Keratinocyte (primary cell): ENCODE results near the gene PRPSAP1. TPM values are rescaled to one million over a fixed set of nuclear protein-coding genes. Genes with fewer than 3 reads are reported as not detected.

Experiments
- DNase-seq: peaks from one replicate; pipeline ENCODE4 v3.0.0-alpha.2; 2011; ENCODE audit warnings: low read depth, missing footprints, low spot score
- FAIRE-seq: peaks from 2 replicates; lab custom pipeline; 2011; peaks lifted over from hg19 to GRCh38; lab: Jason Lieb, UNC
- H2AFZ ChIP-seq: 2 replicates; pipeline ENCODE4 v1.6.0; 2012; ENCODE audit warnings: low read length, control low read depth, inconsistent platforms; ENCODE audit not compliant: control insufficient read depth
- H3K27ac ChIP-seq: 2 replicates; pipeline ENCODE4 v1.5.1; 2011; ENCODE audit warnings: low read length; ENCODE audit not compliant: control insufficient read depth, insufficient read depth
- H3K27me3 ChIP-seq: 3 replicates; pipeline ENCODE4 v1.6.0; 2011; ENCODE audit warnings: low read length; ENCODE audit not compliant: control insufficient read depth, insufficient read depth; ENCODE audit errors: extremely low read depth
- H3K36me3 ChIP-seq, 2 experiments: 2 replicates in 1 of 2; 3 replicates in 1 of 2; pipeline ENCODE4 v1.5.1; 2011; ENCODE audit warnings: low read length in 2 of 2, mild to moderate bottlenecking in 1 of 2; ENCODE audit not compliant: control insufficient read depth in 2 of 2, insufficient read depth in 2 of 2; ENCODE audit errors: extremely low read depth in 1 of 2
- H3K4me1 ChIP-seq: 3 replicates; pipeline ENCODE4 v1.5.1; 2011; ENCODE audit warnings: low read length; ENCODE audit not compliant: control insufficient read depth, insufficient read depth; ENCODE audit errors: extremely low read depth
- H3K4me2 ChIP-seq: 3 replicates; pipeline ENCODE4 v1.6.0; 2011; ENCODE audit warnings: low read depth, low read length; ENCODE audit not compliant: control insufficient read depth, insufficient read depth; ENCODE audit errors: extremely low read depth
- H3K4me3 ChIP-seq, 3 experiments: fragments of 200-600 bp in 1 of 3; sonication (generic) in 1 of 3; 2 replicates in 2 of 3; 3 replicates in 1 of 3; pipeline ENCODE4 v1.5.1; 2011 to 2016; ENCODE audit warnings: low read length in 3 of 3, mild to moderate bottlenecking in 3 of 3, control low read depth in 2 of 3, inconsistent platforms in 1 of 3, low read depth in 1 of 3, mixed read lengths in 1 of 3, mixed run types in 1 of 3, moderate library complexity in 1 of 3; ENCODE audit not compliant: control insufficient read depth in 2 of 3, insufficient read depth in 2 of 3; ENCODE audit errors: extremely low read depth in 1 of 3
- H3K79me2 ChIP-seq: 2 replicates; pipeline ENCODE4 v1.6.0; 2012; ENCODE audit warnings: low read length; ENCODE audit not compliant: control insufficient read depth, insufficient read depth
- H3K9ac ChIP-seq: 3 replicates; pipeline ENCODE4 v1.6.0; 2011; ENCODE audit warnings: low read length; ENCODE audit not compliant: control insufficient read depth, insufficient read depth; ENCODE audit errors: extremely low read depth
- H3K9me1 ChIP-seq: 3 replicates; pipeline ENCODE4 v1.6.0; 2011; ENCODE audit warnings: low read length; ENCODE audit not compliant: control insufficient read depth, insufficient read depth; ENCODE audit errors: extremely low read depth
- H3K9me3 ChIP-seq: 2 replicates; pipeline ENCODE4 v1.5.1; 2012; ENCODE audit warnings: low read depth, low read length; ENCODE audit not compliant: control insufficient read depth
- H4K20me1 ChIP-seq: 3 replicates; pipeline ENCODE4 v1.6.0; 2011; ENCODE audit warnings: low read length; ENCODE audit not compliant: control insufficient read depth, insufficient read depth; ENCODE audit errors: extremely low read depth
- CTCF ChIP-seq, 3 experiments: IDR thresholded peaks in 1 of 3; conservative IDR thresholded peaks in 1 of 3; optimal IDR thresholded peaks in 1 of 3; 2 replicates in 2 of 3; 3 replicates in 1 of 3; pipeline versions ENCODE3 to v1.5.1; 2011; ENCODE audit warnings: low read length in 3 of 3, mild to moderate bottlenecking in 3 of 3, moderate library complexity in 2 of 3, control low read depth in 1 of 3, inconsistent platforms in 1 of 3; ENCODE audit not compliant: insufficient read depth in 2 of 3; ENCODE audit errors: extremely low read depth in 1 of 3
- EZH2 ChIP-seq: IDR thresholded peaks from one replicate; pipeline ENCODE4 v1.6.1; 2012; ENCODE audit warnings: inconsistent platforms, mild to moderate bottlenecking, low read length, moderate library complexity
- dilution Hi-C: fragments of 300-500 bp; cut with MboI; formaldehyde crosslinking; loops from one replicate; pipeline ENCODE4 v1.7.0; 2020; ENCODE audit warnings: low sequenced_read_pairs; ENCODE audit not compliant: extremely low pct_ligation_motif_present
- polyA plus RNA-seq, 5 experiments: library from polyadenylated mRNA; depleted of rRNA in 3 of 5; stranded (reverse) in 3 of 5; stranded (forward) in 1 of 5; unstranded in 1 of 5; fragments of >200 nt; gene quantifications; 1 replicate in 1 of 5; 2 replicates in 3 of 5; 3 replicates in 1 of 5; pipeline versions ENCODE4 v1.2.1 to v1.2.3, GENCODE V29; 2011 to 2012; ENCODE audit warnings: missing spikeins in 2 of 5, low read depth in 1 of 5, low replicate concordance in 1 of 5

Gene PRPSAP1
- polyA plus RNA-seq, 1 donor (not counting 4 experiments of a cell fraction or from before 2014, with no cell fraction given) = 51.4 TPM

GRCh38 chr17:76331083-76331482, 22.6 kb downstream of the PRPSAP1 start:
- Histone ChIP-seq H3K79me2 (peaks cover 4% of the 10 kb centered on the region), H3K4me3 (no peak overlapping the region), H3K4me1 (no peaks in the 10 kb centered on the region), H3K9me1 (no peaks in the 10 kb centered on the region), H4K20me1 (no peaks in the 10 kb centered on the region), H3K4me2 (no peak overlapping the region), H3K36me3 (peaks cover 4 to 10% of the 10 kb centered on the region in 2 experiments), H2AFZ (no peak overlapping the region), H3K9ac (no peak overlapping the region), H3K9me3 (no peaks in the 10 kb centered on the region), H3K27ac (no peak overlapping the region), H3K27me3 (no peaks in the 10 kb centered on the region)
- TF ChIP-seq CTCF (optimal IDR thresholded peaks at IDR 0.05 in 1 of 3, IDR thresholded peaks at IDR 0.05 in 1 of 3, conservative IDR thresholded peaks at IDR 0.05 in 1 of 3; ENCODE audit: extremely low read depth in 1 of 3, insufficient read depth in 2 of 3, low read length in 3 of 3) (no peak), EZH2 (no peak)
- DNase-seq (no peak), FAIRE-seq (no peak)
- dilution Hi-C loops = no loop called here

- TF ChIP-seq EZH2 (no peak), CTCF (optimal IDR thresholded peaks at IDR 0.05 in 1 of 3, IDR thresholded peaks at IDR 0.05 in 1 of 3, conservative IDR thresholded peaks at IDR 0.05 in 1 of 3; ENCODE audit: extremely low read depth in 1 of 3, insufficient read depth in 2 of 3, low read length in 3 of 3) (no peak)
- Histone ChIP-seq H3K36me3 (peaks cover 4 to 10% of the 10 kb centered on the region in 2 experiments), H4K20me1 (no peaks in the 10 kb centered on the region), H3K4me2 (no peak overlapping the region), H2AFZ (no peak overlapping the region), H3K9me1 (no peaks in the 10 kb centered on the region), H3K4me1 (no peaks in the 10 kb centered on the region), H3K9me3 (no peaks in the 10 kb centered on the region), H3K27ac (no peak overlapping the region), H3K27me3 (no peaks in the 10 kb centered on the region), H3K79me2 (peaks cover 4% of the 10 kb centered on the region), H3K9ac (no peak overlapping the region), H3K4me3 (no peak overlapping the region)
- FAIRE-seq (no peak), DNase-seq (no peak)
- dilution Hi-C loops = no loop called here
Observed at GRCh38 chr17:76329664-76330063, 24.1 kb downstream of the PRPSAP1 start.
